Peyer's patch (tissue), 4 donors: ENCODE results near the gene PHETA1. TPM values are rescaled to one million over a fixed set of nuclear protein-coding genes. Genes with fewer than 3 reads are reported as not detected.
A peak's percentile ranks its signal among the peaks of the same experiment; 100 is the strongest.

Experiments used
- DNase-seq, 3 donors: peaks; one replicate each; pipeline ENCODE4 v3.0.0-alpha.2; 2017 to 2019
- H3K27ac ChIP-seq, 4 donors: fragments of 200-600 bp; sonication (generic); one replicate each; pipeline ENCODE4 v1.5.1; 2016 to 2019
- H3K27me3 ChIP-seq, 2 donors: fragments of 200-600 bp; sonication (generic); one replicate each; pipeline ENCODE4 v1.5.1; 2019
- H3K36me3 ChIP-seq, 3 donors: fragments of 200-600 bp; sonication (generic); one replicate each; pipeline ENCODE4 v1.5.1; 2016 to 2019
- H3K4me1 ChIP-seq, 4 donors: fragments of 200-600 bp; sonication (generic); one replicate each; pipeline ENCODE4 v1.5.1; 2016 to 2019
- H3K4me3 ChIP-seq, 4 donors: fragments of 200-600 bp; sonication (generic); 1 replicate in 3 of 4; 2 replicates in 1 of 4; pipeline ENCODE4 v1.5.1; 2016 to 2019; ENCODE audit warnings: mild to moderate bottlenecking in 1 of 4
- H3K9me3 ChIP-seq, 4 donors: fragments of 200-600 bp; sonication (generic); one replicate each; pipeline ENCODE4 v1.5.1; 2016 to 2019; ENCODE audit warnings: mild to moderate bottlenecking in 1 of 4
- POLR2A ChIP-seq, 2 donors: fragments of 450-650 bp; IDR thresholded peaks; one replicate each; pipeline ENCODE4 v1.5.1; 2017; ENCODE audit warnings: antibody characterized with exemption in 2 of 2, mild to moderate bottlenecking in 2 of 2, moderate library complexity in 2 of 2
- small RNA-seq, 2 donors: library from RNA; depleted of rRNA; stranded (forward); fragments of <200 nt; gene quantifications; one replicate each; pipeline ENCODE3, GENCODE V24; 2016
- total RNA-seq, 4 donors: library from RNA; depleted of rRNA; stranded (reverse); fragments of >200 nt; gene quantifications; one replicate each; pipeline ENCODE4 v1.1.0, GENCODE V29; 2016
- TF ChIP-seq, protein P1 (sequence below), 6 experiments: fragments of 450-650 bp in 4 of 6; fragments of 200-600 bp in 2 of 6; sonication (generic) in 1 of 6; IDR thresholded peaks; one replicate each; pipeline ENCODE4 v1.5.1; 2017 to 2019; ENCODE audit warnings: antibody characterized with exemption in 6 of 6, mild to moderate bottlenecking in 3 of 6, moderate library complexity in 1 of 6

Gene PHETA1
- total RNA-seq, 4 donors from 2014 or later: 43.2 to 64.6 (median 51.0) TPM

DNA sequence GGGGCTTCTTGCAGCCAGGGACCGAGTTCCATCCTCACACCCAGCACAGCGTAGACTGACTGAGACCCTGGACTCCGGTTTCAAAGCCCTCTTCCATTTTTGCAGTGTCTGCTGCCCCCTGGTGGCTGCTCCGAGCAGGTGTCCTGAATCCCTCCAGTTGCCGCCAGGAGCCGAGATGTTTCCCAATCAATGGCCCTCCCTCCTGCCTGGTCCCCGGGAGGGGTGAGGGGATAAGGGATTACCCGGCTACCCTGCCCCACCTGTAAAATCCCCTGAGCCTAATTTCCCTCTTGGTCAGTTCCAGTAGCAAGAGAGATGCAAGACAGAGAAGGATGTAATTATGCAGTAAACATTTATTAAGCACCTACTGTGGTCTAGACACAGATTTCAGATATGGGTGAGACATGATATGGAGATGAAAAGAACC is 55.0 kb downstream of the PHETA1 start:
- H3K4me1 ChIP-seq: no peaks in the 10 kb centered on the region
- no peak overlapping the region for H3K4me3 ChIP-seq
- no peaks in the 10 kb centered on the region for H3K27me3 ChIP-seq
- DNase-seq: peak; percentile 49 to 88 (median 74)
- no peaks in the 10 kb centered on the region for H3K9me3 ChIP-seq
- TF ChIP-seq POLR2A (IDR thresholded peaks at IDR 0.05): no peak
- TF ChIP-seq, protein P1, sequence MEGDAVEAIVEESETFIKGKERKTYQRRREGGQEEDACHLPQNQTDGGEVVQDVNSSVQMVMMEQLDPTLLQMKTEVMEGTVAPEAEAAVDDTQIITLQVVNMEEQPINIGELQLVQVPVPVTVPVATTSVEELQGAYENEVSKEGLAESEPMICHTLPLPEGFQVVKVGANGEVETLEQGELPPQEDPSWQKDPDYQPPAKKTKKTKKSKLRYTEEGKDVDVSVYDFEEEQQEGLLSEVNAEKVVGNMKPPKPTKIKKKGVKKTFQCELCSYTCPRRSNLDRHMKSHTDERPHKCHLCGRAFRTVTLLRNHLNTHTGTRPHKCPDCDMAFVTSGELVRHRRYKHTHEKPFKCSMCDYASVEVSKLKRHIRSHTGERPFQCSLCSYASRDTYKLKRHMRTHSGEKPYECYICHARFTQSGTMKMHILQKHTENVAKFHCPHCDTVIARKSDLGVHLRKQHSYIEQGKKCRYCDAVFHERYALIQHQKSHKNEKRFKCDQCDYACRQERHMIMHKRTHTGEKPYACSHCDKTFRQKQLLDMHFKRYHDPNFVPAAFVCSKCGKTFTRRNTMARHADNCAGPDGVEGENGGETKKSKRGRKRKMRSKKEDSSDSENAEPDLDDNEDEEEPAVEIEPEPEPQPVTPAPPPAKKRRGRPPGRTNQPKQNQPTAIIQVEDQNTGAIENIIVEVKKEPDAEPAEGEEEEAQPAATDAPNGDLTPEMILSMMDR (IDR thresholded peaks at IDR 0.05): peak; percentile 70 to 90 (median 78)
- no peaks in the 10 kb centered on the region for H3K36me3 ChIP-seq
- no peak overlapping the region for H3K27ac ChIP-seq

DNA sequence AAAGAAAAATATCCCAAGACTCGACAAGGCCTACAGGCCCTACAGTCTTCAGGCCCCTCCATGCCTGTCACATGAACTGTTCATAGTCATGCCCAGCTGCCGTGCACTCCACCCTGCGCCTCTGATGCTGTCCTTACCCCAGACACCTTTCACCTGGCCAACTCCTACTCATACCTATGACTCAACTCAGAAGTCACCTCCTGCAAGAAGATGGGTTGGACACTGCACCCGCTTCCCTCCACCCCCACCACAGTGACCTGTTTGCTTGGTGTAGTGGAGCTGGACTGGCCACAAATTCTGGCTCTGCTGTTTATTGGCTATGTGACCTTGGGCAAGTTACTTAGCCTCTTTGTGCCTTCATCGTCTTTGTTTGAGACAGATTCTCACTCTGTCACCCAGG is 56.2 kb downstream of the PHETA1 start:
- TF ChIP-seq, protein P1 (IDR thresholded peaks at IDR 0.05): no peak
- no peak for TF ChIP-seq POLR2A (IDR thresholded peaks at IDR 0.05)
- H3K9me3 ChIP-seq: no peaks in the 10 kb centered on the region
- H3K36me3 ChIP-seq: no peaks in the 10 kb centered on the region
- H3K27ac ChIP-seq: no peak overlapping the region
- no peak for DNase-seq
- H3K4me3 ChIP-seq: no peak overlapping the region
- H3K4me1 ChIP-seq: no peaks in the 10 kb centered on the region
- no peaks in the 10 kb centered on the region for H3K27me3 ChIP-seq

DNA sequence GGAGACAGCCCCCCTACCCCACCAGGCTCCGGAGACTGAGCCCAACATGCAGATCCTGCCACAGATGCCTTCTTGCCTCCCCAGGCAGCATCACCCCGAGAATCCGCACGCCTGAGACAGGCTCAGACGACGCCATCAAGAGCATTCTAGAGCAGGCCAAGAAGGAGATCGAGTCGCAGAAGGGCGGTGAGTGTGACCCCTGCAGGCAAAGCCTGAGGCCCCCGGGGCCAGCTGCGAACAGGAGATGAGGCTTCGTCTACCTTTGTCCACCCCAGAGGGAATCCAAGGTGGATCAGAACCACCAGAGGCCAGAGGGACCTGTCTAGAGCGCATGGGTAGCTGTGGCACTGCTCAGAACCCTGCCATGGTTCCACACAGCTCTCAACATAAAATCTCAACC is 56.9 kb downstream of the PHETA1 start:
- Histone ChIP-seq H3K27ac (no peak overlapping the region), H3K4me1 (no peaks in the 10 kb centered on the region), H3K27me3 (no peaks in the 10 kb centered on the region), H3K9me3 (no peaks in the 10 kb centered on the region), H3K4me3 (no peak overlapping the region), H3K36me3 (no peaks in the 10 kb centered on the region)
- no peak for DNase-seq
- TF ChIP-seq POLR2A (IDR thresholded peaks at IDR 0.05): no peak
- TF ChIP-seq, protein P1 (IDR thresholded peaks at IDR 0.05): no peak

- no peak for DNase-seq
- Histone ChIP-seq H3K4me1 (no peaks in the 10 kb centered on the region), H3K9me3 (peaks cover 0 to under 1% (median 0%) of the 10 kb centered on the region in 4 donors), H3K27me3 (no peaks in the 10 kb centered on the region), H3K27ac (no peak overlapping the region), H3K36me3 (no peaks in the 10 kb centered on the region), H3K4me3 (no peak overlapping the region)
- TF ChIP-seq, protein P1 (IDR thresholded peaks at IDR 0.05): no peak
- no peak for TF ChIP-seq POLR2A (IDR thresholded peaks at IDR 0.05)
Measured at GRCh38 chr12:111311011-111311410, 57.9 kb downstream of the PHETA1 start.

Small RNA genes within 50 kb of the gene (small RNA-seq; reads per million reads assigned to genes)
- 0 reads per million in 2 donors for gene RNA5SP373

Other genes starting within 250 kb of the PHETA1 start
- gene SH2B3, start 36.8 kb upstream of the PHETA1 start, total RNA-seq: 10 to 100 TPM in 2 of 4 donors, 1 to 10 TPM in 2; 4.4 to 37.1 (median 8.4) TPM
- 100 to 1,000 TPM in 1 of 4 donors, 10 to 100 TPM in 3; 35.9 to 111 (median 90.8) TPM for gene ATXN2, start 230.2 kb upstream of the PHETA1 start, total RNA-seq